Mammary epithelial cell (primary cell): ENCODE measurements around the gene KRT13.

Experiments used
- CTCF ChIP-seq, 2 donors: IDR thresholded peaks in 1 of 2; conservative IDR thresholded peaks in 1 of 2; 2 replicates each; pipeline ENCODE4 v1.5.1; 2011 to 2012; ENCODE audit warnings: inconsistent platforms in 2 of 2, low read length in 2 of 2, mild to moderate bottlenecking in 2 of 2, control low read depth in 1 of 2, low read depth in 1 of 2; ENCODE audit not compliant: insufficient read depth in 1 of 2; ENCODE audit errors: extremely low read depth in 1 of 2
- EZH2 ChIP-seq: IDR thresholded peaks from 2 replicates; pipeline ENCODE4 v1.6.1; 2012; ENCODE audit warnings: low read length, inconsistent platforms, borderline replicate concordance

GRCh38 chr17:41483531-41483930 is 21.9 kb downstream of the KRT13 start:
- TF ChIP-seq CTCF (conservative IDR thresholded peaks at IDR 0.05 in 1 of 2, IDR thresholded peaks at IDR 0.05 in 1 of 2; ENCODE audit: extremely low read depth in 1 of 2, insufficient read depth in 1 of 2, low read depth in 1 of 2, low read length in 2 of 2): no peak
- no peak for TF ChIP-seq EZH2
